H9 (cell line): Measurements from ENCODE around the gene FXYD2. TPM values are rescaled to one million over a fixed set of nuclear protein-coding genes. Genes with fewer than 3 reads are reported as not detected.
"Not testable (repeated sequence)": the region's sequence is repeated elsewhere in the genome, so short reads cannot be mapped to it uniquely, and the experiment has no call there.

Source experiments
- DNase-seq: peaks from one replicate; pipeline ENCODE4 v3.0.0-alpha.2; 2017
- H2AFZ ChIP-seq: one replicate; pipeline ENCODE4 v1.6.1; 2013; ENCODE audit warnings: mild to moderate bottlenecking, low read length, control low read depth, moderate library complexity
- H2AK5ac ChIP-seq: 2 replicates; pipeline ENCODE4 v1.6.1; 2013; ENCODE audit warnings: low read length, control low read depth, mixed read lengths; ENCODE audit not compliant: insufficient read length
- H2BK120ac ChIP-seq: one replicate; pipeline ENCODE4 v1.6.1; 2013; ENCODE audit warnings: low read depth, mild to moderate bottlenecking, low read length, control low read depth, inconsistent platforms; ENCODE audit not compliant: poor library complexity, severe bottlenecking
- H2BK12ac ChIP-seq: 2 replicates; pipeline ENCODE4 v1.6.1; 2013; ENCODE audit warnings: low read length, control low read depth, mixed read lengths, low read depth; ENCODE audit not compliant: insufficient read length
- H2BK15ac ChIP-seq: 2 replicates; pipeline ENCODE4 v1.6.1; 2013; ENCODE audit warnings: low read depth, low read length, control low read depth
- H2BK20ac ChIP-seq: one replicate; pipeline ENCODE4 v1.6.1; 2013; ENCODE audit warnings: low read depth, mild to moderate bottlenecking, low read length, control low read depth, inconsistent platforms; ENCODE audit not compliant: poor library complexity, severe bottlenecking
- H2BK5ac ChIP-seq: 2 replicates; pipeline ENCODE4 v1.6.1; 2013; ENCODE audit warnings: low read length, control low read depth, mixed read lengths; ENCODE audit not compliant: insufficient read length
- H3K14ac ChIP-seq: 2 replicates; pipeline ENCODE4 v1.6.1; 2013; ENCODE audit warnings: low read length, control low read depth; ENCODE audit not compliant: insufficient read depth
- H3K18ac ChIP-seq: 2 replicates; pipeline ENCODE4 v1.6.1; 2013; ENCODE audit warnings: low read depth, mild to moderate bottlenecking, mixed read lengths, low read length, control low read depth; ENCODE audit not compliant: insufficient read length
- H3K23ac ChIP-seq: 2 replicates; pipeline ENCODE4 v1.6.1; 2013; ENCODE audit warnings: low read length, control low read depth, mixed read lengths, low read depth; ENCODE audit not compliant: insufficient read length
- H3K23me2 ChIP-seq: 2 replicates; pipeline ENCODE4 v1.6.1; 2013; ENCODE audit warnings: low read depth, mild to moderate bottlenecking, mixed read lengths, low read length, control low read depth; ENCODE audit not compliant: insufficient read length, poor library complexity, severe bottlenecking
- H3K27ac ChIP-seq: 2 replicates; pipeline ENCODE4 v1.5.1; 2013; ENCODE audit warnings: low read length, control low read depth, mixed read lengths, low read depth; ENCODE audit not compliant: insufficient read length
- H3K27me3 ChIP-seq: 2 replicates; pipeline ENCODE4 v1.6.1; 2013; ENCODE audit warnings: low read length, control low read depth, inconsistent platforms; ENCODE audit not compliant: insufficient read depth
- H3K4ac ChIP-seq: 2 replicates; pipeline ENCODE4 v1.6.1; 2013; ENCODE audit warnings: low read depth, mild to moderate bottlenecking, control low read depth, inconsistent platforms, low read length, moderate library complexity
- H3K4me1 ChIP-seq: 2 replicates; pipeline ENCODE4 v1.6.1; 2013; ENCODE audit warnings: low read length, control low read depth, inconsistent platforms; ENCODE audit not compliant: insufficient read depth
- H3K4me2 ChIP-seq: 2 replicates; pipeline ENCODE4 v1.6.1; 2013; ENCODE audit warnings: low read length, control low read depth, mixed read lengths; ENCODE audit not compliant: insufficient read length, insufficient read depth
- H3K56ac ChIP-seq: 2 replicates; pipeline ENCODE4 v1.6.1; 2013; ENCODE audit warnings: low read depth, mild to moderate bottlenecking, mixed read lengths, low read length, control low read depth; ENCODE audit not compliant: insufficient read length
- H3K79me1 ChIP-seq: 2 replicates; pipeline ENCODE4 v1.6.1; 2013; ENCODE audit warnings: low read depth, mild to moderate bottlenecking, moderate library complexity, low read length, control low read depth, inconsistent platforms; ENCODE audit not compliant: insufficient read depth, poor library complexity, severe bottlenecking
- H3K79me2 ChIP-seq: 2 replicates; pipeline ENCODE4 v1.6.1; 2013; ENCODE audit warnings: low read length, control low read depth, inconsistent platforms; ENCODE audit not compliant: insufficient read depth
- H3K9ac ChIP-seq: 2 replicates; pipeline ENCODE4 v1.6.1; 2013; ENCODE audit warnings: low read length, control low read depth, mixed read lengths; ENCODE audit not compliant: insufficient read length; ENCODE audit errors: extremely low read depth
- H3K9me3 ChIP-seq: one replicate; pipeline ENCODE4 v1.6.1; 2013; ENCODE audit warnings: low read depth, low read length, inconsistent platforms; ENCODE audit not compliant: control insufficient read depth
- H3T11ph ChIP-seq: one replicate; pipeline ENCODE4 v1.6.1; 2013; ENCODE audit warnings: mild to moderate bottlenecking, low read length, control low read depth, inconsistent platforms
- H4K20me1 ChIP-seq: one replicate; pipeline ENCODE4 v1.6.1; 2013; ENCODE audit not compliant: control insufficient read depth, insufficient read length, insufficient read depth
- H4K5ac ChIP-seq: 2 replicates; pipeline ENCODE4 v1.6.1; 2013; ENCODE audit warnings: low read depth, mild to moderate bottlenecking, mixed read lengths, low read length, control low read depth; ENCODE audit not compliant: insufficient read length
- H4K8ac ChIP-seq: replicated peaks from 2 replicates; pipeline ENCODE4 v1.6.1; 2013; ENCODE audit warnings: low read length, control low read depth, mixed read lengths, low read depth; ENCODE audit not compliant: insufficient read length
- H4K91ac ChIP-seq: 2 replicates; pipeline ENCODE4 v1.6.1; 2013; ENCODE audit warnings: low read depth, mild to moderate bottlenecking, moderate library complexity, mixed read lengths, low read length, control low read depth; ENCODE audit not compliant: insufficient read length
- H3K27ac Mint-ChIP-seq, 3 experiments: 2 replicates in 2 of 3; 3 replicates in 1 of 3; pipeline ENCODE4 v1.8.0; 2020 to 2021; ENCODE audit warnings: mixed read lengths in 3 of 3, mild to moderate bottlenecking in 1 of 3, moderate library complexity in 1 of 3
- H3K27me3 Mint-ChIP-seq: 2 replicates; pipeline ENCODE4 v1.8.0; 2021; ENCODE audit warnings: low read depth, mild to moderate bottlenecking, moderate library complexity, mixed read lengths
- H3K36me3 Mint-ChIP-seq, 3 experiments: 2 replicates in 2 of 3; 3 replicates in 1 of 3; pipeline ENCODE4 v1.8.0; 2020 to 2021; ENCODE audit warnings: low read depth in 3 of 3, mixed read lengths in 3 of 3; ENCODE audit not compliant: insufficient read depth in 1 of 3
- H3K4me1 Mint-ChIP-seq, 2 experiments: 2 replicates each; pipeline ENCODE4 v1.8.0; 2020; ENCODE audit warnings: mixed read lengths in 2 of 2
- H3K4me3 Mint-ChIP-seq, 2 experiments: 2 replicates in 1 of 2; 3 replicates in 1 of 2; pipeline ENCODE4 v1.8.0; 2020 to 2021; ENCODE audit warnings: mild to moderate bottlenecking in 2 of 2, mixed read lengths in 2 of 2, moderate library complexity in 1 of 2
- H3K9me3 Mint-ChIP-seq, 2 experiments: 2 replicates in 1 of 2; 3 replicates in 1 of 2; pipeline ENCODE4 v1.8.0; 2020; ENCODE audit warnings: mild to moderate bottlenecking in 2 of 2, mixed read lengths in 2 of 2, moderate library complexity in 1 of 2
- WGBS: extraction: QIAGEN DNeasy Blood & Tissue Kit; methylation state at CpG from one replicate; pipeline ENCODE4 v1.1.7; 2013; ENCODE audit warnings: missing lambda C conversion rate, low lambda C conversion rate, mixed read lengths; ENCODE audit not compliant: insufficient read length; ENCODE audit errors: extremely low coverage; 5-methylcytosine and 5-hydroxymethylcytosine counted together
- total RNA-seq: library from RNA; stranded (reverse); gene quantifications from 2 replicates; pipeline ENCODE4 v1.2.1, GENCODE V29; 2021
- TF ChIP-seq, protein P1 (sequence below): fragments of 200-600 bp; sonication (generic); conservative IDR thresholded peaks from 3 replicates; pipeline ENCODE4 v1.8.0; 2021; ENCODE audit warnings: antibody characterized with exemption, mild to moderate bottlenecking

The FXYD2 gene
- total RNA-seq, 1 experiment from 2014 or later, result 0.79 TPM

DNA sequence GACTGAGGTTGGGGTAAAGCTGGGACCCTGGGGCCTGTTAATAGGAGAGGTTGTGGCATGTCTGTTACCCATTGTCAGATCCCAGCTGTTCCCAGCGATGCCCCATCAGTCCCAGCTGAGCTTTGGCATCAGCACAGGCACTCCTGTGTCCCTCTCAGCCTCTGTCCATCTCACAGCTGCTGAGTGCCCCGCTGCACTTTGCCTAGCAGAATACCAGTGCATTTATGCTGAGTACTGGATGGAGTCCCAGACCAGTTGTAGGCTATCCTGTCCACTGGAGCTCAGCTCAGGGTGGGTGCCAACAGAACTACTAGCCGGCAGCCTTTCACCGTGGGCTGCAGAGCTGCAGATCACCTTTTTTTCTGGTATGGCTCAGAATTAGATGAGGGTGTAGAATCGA lies 42.0 kb upstream of the FXYD2 start:
- Mint-ChIP-seq H3K4me1 (peaks cover 33 to 47% of the 10 kb centered on the region in 2 experiments), H3K9me3 (no peaks in the 10 kb centered on the region), H3K4me3 (no peak overlapping the region), H3K36me3 (no peaks in the 10 kb centered on the region), H3K27ac (no peak overlapping the region), H3K27me3 (peaks cover 6% of the 10 kb centered on the region)
- WGBS, result no CpG with 5 or more reads among the region's 5 CpGs
- H3T11ph ChIP-seq, result no peak overlapping the region
- no peak overlapping the region for H2BK12ac ChIP-seq
- no peak overlapping the region for H2BK5ac ChIP-seq
- no peaks in the 10 kb centered on the region for H3K79me1 ChIP-seq
- H3K9me3 ChIP-seq, result no peaks in the 10 kb centered on the region
- H3K27me3 ChIP-seq, result no peaks in the 10 kb centered on the region
- no peak overlapping the region for H3K9ac ChIP-seq
- H3K4me2 ChIP-seq, result no peak overlapping the region
- H3K23me2 ChIP-seq, result no peaks in the 10 kb centered on the region
- no peak overlapping the region for H2BK20ac ChIP-seq
- no peak overlapping the region for H3K4ac ChIP-seq
- no peaks in the 10 kb centered on the region for H3K79me2 ChIP-seq
- TF ChIP-seq, protein P1, sequence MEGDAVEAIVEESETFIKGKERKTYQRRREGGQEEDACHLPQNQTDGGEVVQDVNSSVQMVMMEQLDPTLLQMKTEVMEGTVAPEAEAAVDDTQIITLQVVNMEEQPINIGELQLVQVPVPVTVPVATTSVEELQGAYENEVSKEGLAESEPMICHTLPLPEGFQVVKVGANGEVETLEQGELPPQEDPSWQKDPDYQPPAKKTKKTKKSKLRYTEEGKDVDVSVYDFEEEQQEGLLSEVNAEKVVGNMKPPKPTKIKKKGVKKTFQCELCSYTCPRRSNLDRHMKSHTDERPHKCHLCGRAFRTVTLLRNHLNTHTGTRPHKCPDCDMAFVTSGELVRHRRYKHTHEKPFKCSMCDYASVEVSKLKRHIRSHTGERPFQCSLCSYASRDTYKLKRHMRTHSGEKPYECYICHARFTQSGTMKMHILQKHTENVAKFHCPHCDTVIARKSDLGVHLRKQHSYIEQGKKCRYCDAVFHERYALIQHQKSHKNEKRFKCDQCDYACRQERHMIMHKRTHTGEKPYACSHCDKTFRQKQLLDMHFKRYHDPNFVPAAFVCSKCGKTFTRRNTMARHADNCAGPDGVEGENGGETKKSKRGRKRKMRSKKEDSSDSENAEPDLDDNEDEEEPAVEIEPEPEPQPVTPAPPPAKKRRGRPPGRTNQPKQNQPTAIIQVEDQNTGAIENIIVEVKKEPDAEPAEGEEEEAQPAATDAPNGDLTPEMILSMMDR, result no peak
- no peak overlapping the region for H3K56ac ChIP-seq
- H3K18ac ChIP-seq, result no peak overlapping the region
- no peak for DNase-seq
- H4K8ac ChIP-seq, result no peak overlapping the region
- H4K91ac ChIP-seq, result no peak overlapping the region
- H2BK120ac ChIP-seq, result no peak overlapping the region
- no peak overlapping the region for H3K14ac ChIP-seq
- H3K4me1 ChIP-seq, result peaks cover 7% of the 10 kb centered on the region; the same call in 1 of the 2 replicates
- no peak overlapping the region for H2BK15ac ChIP-seq
- no peak overlapping the region for H3K23ac ChIP-seq
- H4K5ac ChIP-seq, result no peak overlapping the region
- H2AK5ac ChIP-seq, result no peak overlapping the region
- H4K20me1 ChIP-seq, result no peaks in the 10 kb centered on the region
- H3K27ac ChIP-seq, result no peak overlapping the region
- no peak overlapping the region for H2AFZ ChIP-seq

DNA sequence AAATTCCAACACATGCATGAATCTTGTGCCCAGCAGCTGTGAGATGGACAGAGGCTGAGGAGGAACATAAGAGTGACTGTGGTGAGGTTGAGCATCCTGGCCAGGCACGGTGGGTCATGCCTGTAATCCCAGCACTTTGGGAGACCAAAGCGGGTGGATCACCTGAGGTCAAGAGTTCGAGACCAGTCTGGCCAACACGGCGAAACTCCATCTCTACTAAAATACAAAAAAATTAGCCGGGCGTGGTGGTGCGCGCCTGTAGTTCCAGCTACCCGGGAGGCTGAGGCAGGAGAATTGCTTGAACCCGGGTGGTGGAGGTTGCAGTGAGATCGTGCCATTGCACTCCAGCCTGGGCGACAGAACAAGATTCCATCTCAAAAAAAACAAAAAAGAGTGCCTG lies 41.0 kb upstream of the FXYD2 start:
- H4K20me1 ChIP-seq, H2AK5ac ChIP-seq, H2BK12ac ChIP-seq, H3T11ph ChIP-seq, H4K91ac ChIP-seq, H3K4ac ChIP-seq, H3K27ac ChIP-seq, H3K23me2 ChIP-seq, H3K18ac ChIP-seq, H3K56ac ChIP-seq, H3K79me1 ChIP-seq, H3K36me3 Mint-ChIP-seq, H3K14ac ChIP-seq, H3K27me3 Mint-ChIP-seq, H3K4me3 Mint-ChIP-seq, H3K27me3 ChIP-seq, H2BK5ac ChIP-seq, H2AFZ ChIP-seq, H4K5ac ChIP-seq, H3K23ac ChIP-seq, H2BK120ac ChIP-seq, H3K27ac Mint-ChIP-seq, H2BK20ac ChIP-seq, H4K8ac ChIP-seq, H3K9me3 ChIP-seq, H3K4me1 ChIP-seq, H3K4me2 ChIP-seq, H3K9me3 Mint-ChIP-seq, DNase-seq, H3K79me2 ChIP-seq, H3K9ac ChIP-seq, H2BK15ac ChIP-seq: not testable (repeated sequence)
- peaks cover 36 to 48% of the 10 kb centered on the region in 2 experiments for H3K4me1 Mint-ChIP-seq
- WGBS, result no CpG with 5 or more reads among the region's 13 CpGs
